Smooth muscle cell (in vitro differentiated cells): ENCODE data around the gene GLUL. TPM values are rescaled to one million over a fixed set of nuclear protein-coding genes. Genes with fewer than 3 reads are reported as not detected.

Source experiments
- DNase-seq: peaks from one replicate; lab custom pipeline; 2025; ENCODE audit not compliant: unreplicated experiment; lab: John Stamatoyannopoulos, UW
- H2AFZ ChIP-seq: fragments of 200-600 bp; sonication (generic); 2 replicates; pipeline ENCODE4 v1.6.0; 2016; ENCODE audit warnings: antibody characterized with exemption, low read depth, mild to moderate bottlenecking
- H3F3A ChIP-seq: fragments of 200-600 bp; sonication (generic); 2 replicates; pipeline ENCODE4 v1.6.0; 2017; ENCODE audit warnings: antibody characterized with exemption, low read depth
- H3K27ac ChIP-seq: fragments of 200-600 bp; sonication (generic); 2 replicates; pipeline ENCODE4 v1.5.1; 2016; ENCODE audit warnings: low read depth, mild to moderate bottlenecking
- H3K27me3 ChIP-seq: fragments of 200-600 bp; sonication (generic); 2 replicates; pipeline ENCODE4 v1.6.1; 2016; ENCODE audit warnings: low read depth, mild to moderate bottlenecking
- H3K36me3 ChIP-seq: fragments of 200-600 bp; sonication (generic); 2 replicates; pipeline ENCODE4 v1.5.1; 2016; ENCODE audit warnings: low read depth
- H3K4me1 ChIP-seq: fragments of 200-600 bp; sonication (generic); 2 replicates; pipeline ENCODE4 v1.5.1; 2016; ENCODE audit warnings: low read depth
- H3K4me2 ChIP-seq: fragments of 200-600 bp; sonication (generic); 2 replicates; pipeline ENCODE4 v1.6.0; 2016; ENCODE audit warnings: mild to moderate bottlenecking
- H3K4me3 ChIP-seq: fragments of 200-600 bp; sonication (generic); 2 replicates; pipeline ENCODE4 v1.5.1; 2016; ENCODE audit warnings: mild to moderate bottlenecking
- H3K79me2 ChIP-seq: fragments of 200-600 bp; sonication (generic); 2 replicates; pipeline ENCODE4 v1.6.0; 2016; ENCODE audit warnings: low read depth, mild to moderate bottlenecking
- H3K9ac ChIP-seq: fragments of 200-600 bp; sonication (generic); 2 replicates; pipeline ENCODE4 v1.6.0; 2016; ENCODE audit warnings: low read depth
- H3K9me3 ChIP-seq: fragments of 200-600 bp; sonication (generic); replicated peaks from 2 replicates; pipeline ENCODE4 v1.5.1; 2016; ENCODE audit warnings: low read depth
- H4K20me1 ChIP-seq: fragments of 200-600 bp; sonication (generic); 2 replicates; pipeline ENCODE4 v1.6.0; 2016; ENCODE audit warnings: low read depth
- CTCF ChIP-seq: fragments of 200-600 bp; sonication (generic); IDR thresholded peaks from 2 replicates; pipeline ENCODE4 v1.5.1; 2017; ENCODE audit warnings: borderline replicate concordance, mild to moderate bottlenecking, antibody characterized with exemption; ENCODE audit not compliant: insufficient read depth, poor library complexity, severe bottlenecking
- WGBS: methylation state at CpG from one replicate; pipeline ENCODE4 v1.1.7; 2016; ENCODE audit warnings: low lambda C conversion rate; 5-methylcytosine and 5-hydroxymethylcytosine counted together
- polyA plus RNA-seq: library from polyadenylated mRNA; unstranded; fragments of >200 nt; fragmentation: Nextera tagmentation; extraction: Ambion mirVana; gene quantifications from 2 replicates; pipeline ENCODE4 v1.2.1, GENCODE V29; 2016
- total RNA-seq: library from RNA; depleted of rRNA; stranded (reverse); fragments of >200 nt; gene quantifications from 2 replicates; pipeline ENCODE4 v1.2.3, GENCODE V29; 2014

The GLUL gene
- total and polyA plus RNA-seq, 2 experiments from 2014 or later = 108 to 127 TPM

- Histone ChIP-seq H3K27me3 (no peaks in the 10 kb centered on the region), H4K20me1 (peaks cover 52% of the 10 kb centered on the region), H3K9me3 (no peaks in the 10 kb centered on the region), H3K27ac (peak overlapping the region; percentile 75), H3F3A (no peaks in the 10 kb centered on the region), H2AFZ (peak overlapping the region; percentile 96), H3K9ac (peak overlapping the region; percentile 87), H3K36me3 (peaks cover 13% of the 10 kb centered on the region), H3K4me1 (peaks cover 28% of the 10 kb centered on the region), H3K4me2 (peak overlapping the region; percentile 96), H3K4me3 (peak overlapping the region; percentile 90), H3K79me2 (peaks cover 34% of the 10 kb centered on the region)
- WGBS = under 1% methylated on average over 26 of the region's 35 CpGs
- TF ChIP-seq CTCF = no peak
- no peak for DNase-seq
These were observed 595 bp downstream of the GLUL start for GRCh38 chr1:182391028-182391361.

GRCh38 chr1:182389619-182390047 is 2.0 kb downstream of the GLUL start:
- Histone ChIP-seq H3F3A (no peaks in the 10 kb centered on the region), H3K9ac (peak overlapping the region; percentile 87), H3K79me2 (peaks cover 34% of the 10 kb centered on the region), H3K4me1 (peaks cover 28% of the 10 kb centered on the region), H3K4me2 (peak overlapping the region; percentile 96), H3K27me3 (no peaks in the 10 kb centered on the region), H2AFZ (no peak overlapping the region), H3K27ac (no peak overlapping the region), H3K36me3 (peaks cover 19% of the 10 kb centered on the region), H3K9me3 (no peaks in the 10 kb centered on the region), H4K20me1 (peaks cover 63% of the 10 kb centered on the region), H3K4me3 (peak overlapping the region; percentile 90)
- WGBS = 4% methylated on average over 13 of the region's 13 CpGs
- DNase-seq = no peak
- TF ChIP-seq CTCF = no peak

GRCh38 chr1:182388392-182389134 is 3.0 kb downstream of the GLUL start:
- TF ChIP-seq CTCF = no peak
- no peak for DNase-seq
- peak overlapping the region; percentile 90 for H3K4me3 ChIP-seq
- H3K27me3 ChIP-seq = no peaks in the 10 kb centered on the region
- H3K9me3 ChIP-seq = no peaks in the 10 kb centered on the region
- peaks cover 28% of the 10 kb centered on the region for H3K4me1 ChIP-seq
- H3K4me2 ChIP-seq = peak overlapping the region; percentile 96
- H3K27ac ChIP-seq = no peak overlapping the region
- peaks cover 73% of the 10 kb centered on the region for H4K20me1 ChIP-seq
- H2AFZ ChIP-seq = no peak overlapping the region
- no peak overlapping the region for H3K9ac ChIP-seq
- peaks cover 34% of the 10 kb centered on the region for H3K79me2 ChIP-seq
- H3F3A ChIP-seq = peaks cover 3% of the 10 kb centered on the region
- WGBS = 88% methylated on average over 5 of the region's 5 CpGs
- H3K36me3 ChIP-seq = peaks cover 19% of the 10 kb centered on the region

- Histone ChIP-seq H3K9ac (no peak overlapping the region), H3F3A (peaks cover 3% of the 10 kb centered on the region), H3K4me2 (no peak overlapping the region), H3K27me3 (no peaks in the 10 kb centered on the region), H3K4me1 (peaks cover 27% of the 10 kb centered on the region), H3K36me3 (peaks cover 19% of the 10 kb centered on the region), H3K79me2 (peaks cover 34% of the 10 kb centered on the region), H3K27ac (no peak overlapping the region), H3K4me3 (no peak overlapping the region), H3K9me3 (no peaks in the 10 kb centered on the region), H2AFZ (no peak overlapping the region), H4K20me1 (peaks cover 78% of the 10 kb centered on the region)
- TF ChIP-seq CTCF = no peak
- WGBS = 86% methylated on average over 2 of the region's 2 CpGs
- no peak for DNase-seq
These were observed 4.0 kb downstream of the GLUL start for GRCh38 chr1:182387566-182387965.
